GM18502 (cell line): Measurements from ENCODE around the gene GRIN3B.
"Not testable (repeated sequence)": the region's sequence is repeated elsewhere in the genome, so short reads cannot be mapped to it uniquely, and the experiment has no call there.

ENCODE experiments used
- ATAC-seq: cut with Tn5 transposase; IDR thresholded peaks from one replicate; pipeline ENCODE4 v1.9.1; 2021; ENCODE audit warnings: mild to moderate bottlenecking; ENCODE audit not compliant: unreplicated experiment, poor library complexity

The GRIN3B gene

DNA sequence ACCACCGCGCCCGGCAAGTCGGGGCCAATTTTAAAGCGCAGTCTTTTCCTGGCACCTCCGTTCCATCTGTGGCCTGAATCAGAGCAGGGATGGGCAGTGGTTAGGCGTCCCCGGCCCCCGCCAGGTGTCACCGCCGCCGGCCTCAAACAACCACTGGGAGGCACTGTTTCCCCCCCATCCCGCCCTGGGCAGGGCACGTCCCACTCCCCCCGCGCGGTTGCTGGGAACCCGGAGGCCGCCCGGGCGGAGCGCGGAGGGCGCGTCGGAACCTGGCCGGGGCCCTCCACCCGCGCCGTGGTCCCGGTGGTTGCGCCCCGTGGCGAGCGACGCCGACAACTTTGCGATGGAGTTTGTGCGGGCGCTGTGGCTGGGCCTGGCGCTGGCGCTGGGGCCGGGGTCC, at the start of gene GRIN3B:
TSS of gene GRIN3B (plus strand) at position 325 of the 400 bp plus-strand sequence. CDS start at position 344, 19 bp downstream.
- no peak for ATAC-seq

- no peak for ATAC-seq
These were observed 48.1 kb upstream of the GRIN3B start for GRCh38 chr19:952049-952679.

DNA sequence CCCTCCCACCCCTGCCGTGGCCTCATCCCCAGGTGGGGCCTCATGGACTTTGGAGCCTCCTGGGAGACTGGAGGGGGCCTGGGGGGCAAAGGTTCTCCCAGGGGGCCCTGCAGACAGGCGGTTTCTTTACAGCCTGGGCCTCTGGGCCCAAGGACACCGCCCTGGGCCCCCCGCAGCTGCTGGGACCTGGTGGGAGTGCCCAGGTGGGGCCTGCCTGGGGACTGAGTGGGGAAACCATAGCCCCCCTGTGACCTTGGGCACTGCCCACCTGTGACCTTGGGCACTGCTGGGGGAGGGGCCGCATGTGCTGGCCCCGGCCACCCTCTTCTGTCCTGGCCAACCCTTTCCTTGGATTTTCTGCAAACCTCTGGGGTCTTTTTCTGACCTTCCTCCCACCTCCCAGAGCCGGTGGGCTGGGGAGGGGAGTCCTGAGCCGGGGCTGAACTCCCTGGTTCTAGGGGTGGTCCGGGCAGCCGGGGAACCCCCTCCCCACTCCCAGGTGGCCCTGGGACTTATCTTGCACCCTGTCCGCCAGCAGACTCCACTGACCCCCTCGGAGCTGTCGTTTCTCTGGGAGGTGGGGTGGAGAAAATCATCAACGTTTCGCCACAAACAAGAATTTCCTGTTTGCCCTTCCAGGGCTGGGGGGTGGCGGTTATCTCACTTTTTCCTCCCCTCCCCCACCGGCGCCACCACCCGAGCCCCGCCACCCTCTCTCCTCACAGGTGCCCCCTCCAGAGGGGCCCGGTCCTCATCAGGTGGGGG, 47.4 kb upstream of the GRIN3B start:
- ATAC-seq: no peak

DNA sequence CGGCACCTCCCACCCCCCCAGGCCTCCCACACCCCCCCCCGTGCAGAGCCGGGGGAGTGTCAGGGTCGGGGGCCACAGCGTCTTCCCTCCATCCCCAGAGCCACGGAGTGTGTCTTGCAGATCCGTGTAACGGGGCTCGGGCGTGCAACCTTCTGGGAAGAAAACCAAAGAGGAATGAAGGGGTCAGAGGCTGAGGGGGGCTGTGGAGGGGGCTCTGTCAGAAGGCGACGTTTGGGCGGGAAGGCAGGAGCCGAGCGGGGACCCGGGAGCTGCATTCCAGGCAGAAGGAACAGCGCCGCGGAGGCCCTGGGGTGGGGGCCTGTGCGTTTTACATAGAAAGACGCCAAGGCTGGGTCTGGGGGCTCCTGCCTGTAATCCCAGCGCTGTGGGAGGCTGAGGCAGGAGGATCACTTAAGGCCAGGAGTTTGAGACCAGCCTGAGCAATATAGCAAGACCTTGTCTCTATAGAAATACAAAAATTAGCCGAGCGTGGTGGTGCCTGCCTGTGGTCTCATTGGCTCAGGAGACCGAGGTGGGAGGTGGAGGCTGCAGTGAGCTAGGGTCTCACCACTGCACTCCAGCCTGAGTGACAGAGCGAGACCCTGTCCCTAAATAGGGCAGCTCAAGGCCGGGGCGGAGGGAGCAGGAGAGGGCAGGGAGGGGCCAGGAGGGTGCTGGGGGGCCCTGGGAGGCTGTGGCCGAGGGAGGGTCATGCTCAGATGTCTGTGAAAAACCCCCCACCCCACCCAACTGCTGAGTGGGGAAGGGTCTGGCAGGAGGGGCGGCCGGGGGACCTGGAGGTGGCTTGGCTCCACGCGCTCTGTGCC, 46.6 kb upstream of the GRIN3B start:
- ATAC-seq: no peak

DNA sequence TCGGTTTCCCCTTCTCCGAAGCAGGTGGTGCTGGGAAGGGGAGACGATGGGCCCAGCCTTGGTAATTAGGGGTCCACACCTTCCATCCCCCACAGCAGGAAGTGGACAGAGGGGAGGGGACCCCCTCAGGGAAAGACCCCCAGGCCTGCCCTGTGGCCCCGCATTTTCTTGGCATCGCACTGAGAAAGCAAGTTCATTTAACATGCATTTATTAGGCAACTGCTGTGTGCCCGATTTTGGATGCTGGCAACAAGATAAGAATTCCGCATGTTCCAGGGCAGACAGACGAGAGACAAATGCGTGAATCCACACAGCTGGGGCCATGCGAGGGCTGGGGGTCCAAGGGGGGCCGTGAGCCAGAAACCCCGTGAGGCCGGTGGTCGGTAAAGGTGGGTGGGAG, 45.9 kb upstream of the GRIN3B start:
- ATAC-seq: no peak

- ATAC-seq: peak; percentile 42
These were observed 45.3 kb upstream of the GRIN3B start for GRCh38 chr19:954672-955494.

DNA sequence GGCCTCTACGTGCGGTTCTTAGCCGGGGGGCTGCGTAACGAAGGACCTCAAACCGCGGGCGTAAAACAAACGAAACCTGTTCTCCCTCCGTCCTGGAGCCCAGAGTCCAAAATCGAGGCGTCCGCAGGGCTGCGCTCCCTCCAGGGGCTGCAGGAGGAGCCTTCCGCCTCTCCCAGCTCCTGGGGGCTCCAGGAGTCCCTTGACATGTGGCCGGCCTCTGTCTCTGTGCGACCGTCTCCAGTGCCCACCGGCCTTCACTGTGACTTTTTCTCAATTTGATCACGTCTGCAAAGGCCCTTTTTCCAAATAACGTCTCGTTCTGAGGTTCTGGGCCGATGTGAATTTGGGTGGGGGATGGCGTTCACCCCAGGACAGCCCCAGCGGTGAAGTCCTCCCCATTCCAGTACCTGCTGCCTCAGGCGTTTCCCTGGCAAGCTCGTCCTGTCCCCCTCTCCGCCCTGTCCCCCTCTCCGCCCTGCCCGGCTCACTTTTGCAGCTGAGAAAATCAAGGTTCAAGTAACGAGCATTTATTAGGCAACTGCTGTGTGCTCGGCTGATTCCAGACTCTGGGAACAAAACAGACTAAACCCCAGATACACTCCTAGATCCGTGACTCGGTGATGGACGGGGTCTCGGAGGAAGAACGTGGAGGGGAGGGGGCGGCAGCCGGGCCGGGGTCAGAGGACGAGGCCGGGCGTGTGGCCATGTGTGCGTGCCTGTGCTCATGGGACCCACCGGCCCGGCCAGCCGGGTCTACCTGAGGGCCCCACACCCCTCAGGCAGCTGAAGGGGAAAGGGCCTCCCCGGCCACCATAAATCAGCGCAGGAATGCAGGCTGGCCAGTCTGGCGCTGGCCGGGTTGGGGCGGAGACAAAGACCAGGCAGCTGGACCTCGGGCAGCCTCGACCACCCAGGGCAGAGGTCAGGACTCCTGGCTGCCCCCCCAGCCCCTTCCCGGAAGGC, 44.1 kb upstream of the GRIN3B start:
- no peak for ATAC-seq

DNA sequence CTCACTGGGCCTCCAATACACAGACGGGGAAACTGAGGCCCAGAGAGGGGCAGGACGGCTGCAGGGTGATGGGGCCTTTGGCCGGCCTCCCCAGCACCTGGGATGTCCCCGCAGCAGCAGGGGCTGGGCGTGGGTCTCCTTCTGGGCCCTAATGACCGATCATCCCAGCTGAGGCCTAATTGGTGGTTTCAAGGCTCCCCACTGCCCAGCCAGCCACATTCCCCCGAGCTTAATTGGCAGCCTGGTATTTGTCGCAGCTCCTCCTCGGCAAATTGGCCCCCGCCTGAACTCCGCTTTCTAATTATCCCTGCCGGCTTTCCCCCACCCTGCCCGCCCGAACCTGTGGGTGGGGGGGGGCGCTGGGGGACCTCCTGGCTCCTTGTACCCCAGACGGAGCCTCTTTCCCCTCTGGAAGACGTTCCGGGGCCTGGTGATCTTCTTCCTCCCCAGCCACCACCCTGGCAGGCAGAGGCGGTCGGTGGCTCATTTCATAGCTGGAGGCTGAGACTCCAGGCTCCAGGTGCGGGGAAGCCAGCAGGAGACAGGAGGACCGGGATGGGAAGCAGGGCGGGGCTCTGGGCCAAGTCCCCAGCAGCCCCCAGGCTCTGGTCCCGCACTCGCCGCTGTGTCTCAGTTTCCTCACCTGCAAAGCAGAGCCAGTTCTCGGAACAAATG, 43.3 kb upstream of the GRIN3B start:
- no peak for ATAC-seq

DNA sequence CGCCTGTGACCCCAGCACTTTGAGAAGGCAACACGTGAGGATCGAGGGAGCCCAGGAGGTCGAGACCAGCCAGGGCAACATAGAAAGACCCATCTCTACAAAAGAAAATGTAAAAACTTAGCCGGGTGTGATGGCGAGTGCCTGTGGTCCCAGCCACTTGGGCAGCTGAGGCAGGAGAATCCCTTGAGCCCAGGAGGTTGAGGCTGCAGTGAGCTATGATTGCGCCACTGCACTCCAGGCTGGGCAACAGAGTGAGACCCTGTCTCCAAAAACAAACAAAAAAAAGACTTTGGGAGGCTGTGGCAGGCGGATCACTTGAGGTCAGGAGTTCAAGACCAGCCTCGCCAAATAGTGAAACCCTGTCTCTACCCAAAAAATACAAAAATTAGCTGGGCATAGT, 42.6 kb upstream of the GRIN3B start:
- ATAC-seq: not testable (repeated sequence)

DNA sequence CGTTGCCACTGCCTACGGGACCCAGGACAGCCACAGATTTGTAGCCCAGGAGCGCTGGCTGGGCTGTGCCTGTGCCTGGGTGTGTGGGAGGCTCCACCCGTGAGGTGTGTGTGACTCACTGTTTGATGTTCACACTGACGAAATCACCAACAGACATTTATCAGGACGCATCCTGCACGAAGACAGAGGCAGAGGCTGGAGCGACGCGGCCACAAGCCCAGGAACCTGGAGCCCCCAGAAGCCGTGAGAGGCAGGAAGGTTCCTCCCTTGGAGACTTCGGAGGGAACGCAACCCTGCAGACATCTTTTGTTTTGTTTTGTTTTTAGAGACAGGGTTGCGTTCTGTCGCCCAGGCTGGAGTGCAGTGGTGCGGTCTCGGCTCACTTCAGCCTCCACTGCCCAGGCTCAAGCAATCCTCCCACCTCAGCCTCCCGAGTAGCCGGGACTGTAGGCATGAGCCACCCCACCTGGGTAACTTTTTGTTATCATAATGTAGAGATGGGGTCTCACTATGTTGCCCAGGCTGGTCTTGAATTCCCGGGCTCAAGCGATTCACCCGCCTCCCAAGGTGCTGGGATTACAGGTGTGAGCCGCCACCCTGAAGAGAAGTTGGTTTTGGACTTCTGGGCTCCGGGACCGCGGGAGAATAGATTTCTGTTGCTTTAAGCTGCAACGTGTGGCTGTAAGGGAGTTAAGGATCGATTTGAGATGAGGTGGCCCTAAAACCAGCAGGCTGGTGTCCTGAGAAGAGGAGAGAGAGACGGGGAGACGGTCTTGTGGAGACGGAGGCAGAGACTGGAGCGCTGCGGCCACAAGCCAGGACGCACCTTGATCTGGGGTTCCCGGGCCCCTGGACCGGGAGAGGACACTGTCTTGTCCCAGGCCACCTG, 41.0 kb upstream of the GRIN3B start:
- ATAC-seq: no peak

DNA sequence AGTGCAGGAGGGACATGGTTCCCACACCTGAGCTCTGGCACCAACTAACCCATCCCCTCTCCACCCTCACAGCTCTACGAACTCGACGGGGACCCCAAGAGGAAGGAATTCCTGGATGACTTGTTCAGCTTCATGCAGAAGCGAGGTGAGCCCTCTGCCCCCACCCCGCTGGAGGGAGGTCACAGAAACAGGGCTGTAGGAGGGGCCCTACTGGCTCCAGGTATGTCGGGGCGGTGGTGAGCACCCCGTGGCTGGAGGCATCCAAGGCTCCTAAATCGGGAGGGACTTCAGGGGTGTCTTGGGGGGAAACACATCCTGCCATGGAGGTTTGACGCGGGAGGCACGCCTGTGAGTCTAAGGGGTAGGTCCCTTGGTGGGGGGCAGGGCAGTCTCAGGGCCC, 40.2 kb upstream of the GRIN3B start:
- no peak for ATAC-seq

DNA sequence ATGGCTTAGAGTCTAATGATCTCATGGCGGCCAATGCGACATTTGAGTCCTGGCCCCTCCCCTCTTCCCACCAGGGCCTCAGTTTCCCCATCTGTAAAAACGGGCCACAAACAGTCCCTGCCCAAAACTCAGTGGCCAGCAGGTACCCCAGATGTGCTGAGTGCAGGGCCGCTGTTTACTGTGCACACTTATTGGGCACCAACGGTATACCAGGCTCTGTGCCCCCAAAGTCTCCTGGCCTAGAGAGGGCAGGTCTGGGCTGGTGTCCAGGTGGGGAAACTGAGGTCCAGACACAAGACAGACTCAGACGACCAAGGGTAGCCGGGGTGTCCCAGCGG, 39.6 kb upstream of the GRIN3B start:
- no peak for ATAC-seq

DNA sequence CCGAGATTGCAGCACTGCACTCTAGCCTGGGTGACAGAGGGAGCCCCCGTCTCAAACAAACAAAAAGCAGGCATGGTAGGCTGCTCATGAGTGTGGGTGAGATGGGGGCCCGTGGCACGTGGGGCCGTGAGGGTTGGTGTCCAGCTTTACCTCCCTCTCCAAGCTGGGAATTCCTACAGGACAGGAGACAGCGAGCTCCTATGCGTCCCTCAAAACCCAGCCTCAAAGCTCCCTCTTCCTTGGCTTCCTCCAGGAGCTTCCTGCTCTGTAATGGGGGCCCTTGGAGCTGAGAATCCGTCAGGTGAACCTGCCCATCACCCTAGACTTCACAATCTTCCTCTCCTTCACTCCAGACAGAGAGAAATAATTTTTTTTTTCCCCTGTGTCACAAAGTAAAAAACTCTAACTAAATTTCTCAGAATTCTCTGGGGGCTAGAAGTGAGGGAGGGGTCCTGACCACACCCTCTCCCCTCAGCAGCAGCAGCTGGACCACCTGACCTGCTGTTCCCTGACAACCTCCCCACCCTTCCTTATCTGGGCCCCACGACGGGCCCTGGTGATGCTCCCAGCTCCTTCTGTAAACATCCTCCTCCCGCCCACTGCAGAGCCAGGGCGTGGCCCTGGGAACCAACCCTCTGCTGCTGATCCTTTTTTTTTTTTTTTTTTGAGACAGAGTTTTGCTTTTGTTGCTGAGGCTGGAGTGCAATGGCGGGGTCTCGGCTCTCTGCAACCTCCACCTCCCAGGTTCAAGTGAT, 38.2 kb upstream of the GRIN3B start:
- no peak for ATAC-seq

- ATAC-seq: no peak
These were observed 37.4 kb upstream of the GRIN3B start for GRCh38 chr19:962683-963400.

- no peak for ATAC-seq
These were observed 36.7 kb upstream of the GRIN3B start for GRCh38 chr19:963486-963951.

DNA sequence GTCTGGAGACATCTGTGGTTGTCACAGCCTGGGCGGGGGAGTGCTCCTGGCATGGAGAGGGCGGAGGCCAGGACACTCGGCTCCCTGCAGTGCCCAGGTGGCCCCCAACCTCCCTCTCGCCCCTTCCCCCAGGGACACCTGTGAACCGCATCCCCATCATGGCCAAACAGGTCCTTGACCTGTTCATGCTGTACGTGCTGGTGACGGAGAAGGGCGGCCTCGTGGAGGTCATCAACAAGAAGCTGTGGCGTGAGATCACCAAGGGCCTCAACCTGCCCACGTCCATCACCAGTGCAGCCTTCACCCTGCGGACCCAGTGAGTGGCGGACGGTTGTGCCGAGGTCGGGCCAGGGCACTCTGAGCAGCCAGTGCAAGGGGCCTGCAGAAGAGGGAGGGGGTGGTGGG, 36.1 kb upstream of the GRIN3B start:
- no peak for ATAC-seq
